HG02852 (cell line): ENCODE measurements around the gene COASY.
A peak's percentile ranks its signal among the peaks of the same experiment; 100 is the strongest.
"Not testable (repeated sequence)": the region's sequence is repeated elsewhere in the genome, so short reads cannot be mapped to it uniquely, and the experiment has no call there.

Experiments
- ATAC-seq: cut with Tn5 transposase; IDR thresholded peaks from one replicate; pipeline ENCODE4 v1.9.1; 2021; ENCODE audit warnings: mild to moderate bottlenecking, moderate library complexity; ENCODE audit not compliant: unreplicated experiment

The COASY gene

DNA sequence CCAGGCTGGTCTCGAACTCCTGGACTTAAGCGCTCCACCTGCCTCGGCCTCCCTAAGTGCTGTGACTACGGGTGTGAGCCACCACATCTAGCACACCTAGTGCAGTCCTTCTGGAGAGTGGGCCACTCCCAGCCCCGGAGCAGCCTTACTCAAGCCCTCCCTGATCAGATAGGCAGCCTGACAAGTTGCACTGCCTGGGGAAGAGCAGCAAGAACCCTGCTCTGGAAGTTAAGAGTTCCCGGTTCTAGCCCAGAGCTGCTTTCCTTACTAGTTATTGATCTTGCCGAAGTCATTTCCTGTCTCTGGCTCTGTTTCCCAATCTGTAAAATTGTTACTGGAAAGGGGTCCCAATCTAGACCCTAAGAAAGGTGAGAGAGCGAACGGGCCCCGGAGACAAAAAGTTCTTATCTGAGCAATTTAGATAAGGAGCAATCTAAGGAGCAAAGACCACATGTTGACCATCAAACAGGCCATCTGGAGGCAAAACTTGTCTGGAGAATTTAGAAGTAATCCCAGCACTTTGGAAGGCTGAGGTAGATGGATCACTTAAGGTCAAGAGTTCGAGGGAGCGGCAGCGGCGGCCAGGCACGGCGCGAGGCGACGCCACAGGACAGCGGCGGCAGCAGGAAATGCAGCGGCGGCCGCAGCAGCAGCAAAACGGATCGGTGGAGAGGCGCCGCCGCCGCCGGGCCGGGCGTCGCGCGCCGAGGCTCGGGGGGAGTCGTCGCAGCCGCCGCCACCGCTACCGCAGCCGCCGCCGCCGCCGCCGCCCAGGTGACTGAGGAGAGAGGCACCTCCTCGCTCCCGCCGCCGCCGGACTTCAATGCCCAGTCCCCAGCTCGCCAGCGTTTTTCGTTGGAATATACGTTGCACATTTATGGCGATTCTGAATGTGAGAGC lies 30.2 kb upstream of the COASY start:
- ATAC-seq: no peak

DNA sequence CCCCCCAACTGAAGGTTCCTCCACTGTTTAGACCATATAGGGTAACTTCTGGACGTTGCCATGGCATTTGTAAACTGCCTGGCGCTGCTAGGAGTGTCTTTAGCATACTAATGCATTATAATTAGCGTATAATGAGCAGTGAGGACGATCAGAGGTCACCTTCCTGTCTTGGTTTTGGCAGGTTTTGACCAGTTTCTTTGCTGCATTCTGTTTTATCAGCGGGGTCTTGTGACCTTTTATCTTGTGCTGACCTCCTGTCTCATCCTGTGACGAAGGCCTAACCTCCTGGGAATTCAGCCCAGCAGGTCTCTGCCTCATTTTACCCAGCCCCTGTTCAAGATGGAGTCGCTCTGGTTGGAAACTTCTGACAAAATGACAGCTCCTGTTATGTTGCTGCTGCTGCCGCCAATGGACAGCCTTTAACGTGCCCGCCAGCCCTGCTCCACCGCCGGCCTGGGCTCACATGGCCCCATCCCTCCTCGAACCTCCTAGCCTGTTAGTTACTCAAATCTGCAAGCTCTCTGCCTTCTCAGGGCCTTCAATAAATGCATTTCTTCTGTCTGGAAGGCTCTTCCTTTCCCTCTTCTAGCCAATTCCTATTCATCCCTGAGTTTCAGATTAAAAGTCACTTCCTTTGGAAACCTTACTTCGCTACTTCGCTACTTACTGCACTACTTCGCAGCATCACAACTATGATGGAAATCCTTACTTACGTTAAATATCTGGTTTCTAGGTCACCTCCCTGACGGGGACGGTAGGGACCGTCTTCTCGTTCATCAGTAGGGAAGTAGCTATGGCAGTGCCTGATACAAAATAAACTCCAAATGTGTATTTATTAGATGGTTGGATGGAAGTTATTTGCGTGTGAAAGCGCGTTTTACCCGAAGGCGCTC lies 26.5 kb upstream of the COASY start:
- ATAC-seq: peak; percentile 1

DNA sequence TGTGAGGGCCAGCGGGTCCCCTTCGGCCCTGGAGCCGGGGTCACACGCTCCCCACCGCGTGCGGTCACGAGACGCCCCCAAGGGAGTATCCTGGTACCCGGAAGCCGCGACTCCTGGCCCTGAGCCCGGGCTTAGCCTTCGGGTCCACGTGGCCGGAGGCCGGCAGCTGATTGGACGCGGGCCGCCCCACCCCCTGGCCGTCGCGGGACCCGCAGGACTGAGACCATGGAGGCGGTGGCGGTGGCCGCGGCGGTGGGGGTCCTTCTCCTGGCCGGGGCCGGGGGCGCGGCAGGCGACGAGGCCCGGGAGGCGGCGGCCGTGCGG lies 25.9 kb upstream of the COASY start, which contains the start of gene NAGLU:
TSS of gene NAGLU (plus strand) at position 194 of the 324 bp plus-strand sequence. CDS start at position 226, 32 bp downstream.
- peak; percentile 85 for ATAC-seq

DNA sequence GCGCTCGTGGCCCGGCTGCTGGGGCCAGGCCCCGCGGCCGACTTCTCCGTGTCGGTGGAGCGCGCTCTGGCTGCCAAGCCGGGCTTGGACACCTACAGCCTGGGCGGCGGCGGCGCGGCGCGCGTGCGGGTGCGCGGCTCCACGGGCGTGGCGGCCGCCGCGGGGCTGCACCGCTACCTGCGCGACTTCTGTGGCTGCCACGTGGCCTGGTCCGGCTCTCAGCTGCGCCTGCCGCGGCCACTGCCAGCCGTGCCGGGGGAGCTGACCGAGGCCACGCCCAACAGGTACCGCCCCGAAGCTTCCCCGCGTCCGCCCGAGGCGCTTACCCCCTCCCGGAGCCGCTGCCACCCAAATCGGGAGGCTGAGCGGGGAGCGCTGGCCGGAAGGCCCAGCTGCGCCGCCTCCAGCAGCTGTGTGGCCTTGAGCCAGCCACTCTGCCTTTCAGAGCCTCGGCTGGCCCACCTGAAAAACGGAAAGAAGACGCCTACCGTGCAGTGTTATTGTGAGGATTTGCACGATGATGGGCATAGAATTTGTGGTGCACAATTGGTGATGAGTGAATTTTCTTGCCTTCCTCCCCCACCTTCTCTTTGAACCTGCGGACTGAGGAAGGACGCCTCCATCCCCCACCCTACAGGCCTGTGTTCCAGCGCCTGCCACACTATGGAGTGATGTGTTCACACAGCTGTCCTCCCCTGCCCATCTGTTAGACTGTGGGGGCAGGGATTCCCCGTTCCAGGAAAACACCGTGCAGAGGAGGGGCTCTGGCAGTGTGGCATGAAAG lies 25.4 kb upstream of the COASY start:
- ATAC-seq: peak; percentile 68

DNA sequence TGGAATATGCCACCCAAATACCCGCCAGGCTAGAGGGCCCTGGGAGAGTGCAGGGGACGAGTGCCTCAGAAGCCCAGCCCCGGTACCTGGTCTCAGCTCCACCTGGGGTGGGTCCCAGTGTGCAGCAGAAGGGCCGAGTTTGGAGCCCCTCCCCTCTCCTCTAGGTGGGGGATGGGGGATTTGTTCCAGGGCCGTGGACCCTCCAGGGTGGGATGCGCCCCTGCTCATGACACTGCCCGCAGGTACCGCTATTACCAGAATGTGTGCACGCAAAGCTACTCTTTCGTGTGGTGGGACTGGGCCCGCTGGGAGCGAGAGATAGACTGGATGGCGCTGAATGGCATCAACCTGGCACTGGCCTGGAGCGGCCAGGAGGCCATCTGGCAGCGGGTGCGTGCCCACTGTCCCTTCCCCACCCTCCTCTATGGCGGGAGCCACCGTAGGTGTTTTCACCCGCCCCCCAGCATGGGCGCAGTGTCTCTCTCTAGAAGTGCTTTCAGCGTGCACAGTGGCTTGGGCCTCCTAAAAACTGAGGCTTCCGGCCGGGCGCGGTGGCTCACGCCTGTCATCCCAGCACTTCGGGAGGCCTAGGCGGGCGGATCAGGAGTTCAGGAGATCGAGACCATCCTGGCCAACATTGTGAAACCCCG lies 24.7 kb upstream of the COASY start:
- no peak for ATAC-seq

DNA sequence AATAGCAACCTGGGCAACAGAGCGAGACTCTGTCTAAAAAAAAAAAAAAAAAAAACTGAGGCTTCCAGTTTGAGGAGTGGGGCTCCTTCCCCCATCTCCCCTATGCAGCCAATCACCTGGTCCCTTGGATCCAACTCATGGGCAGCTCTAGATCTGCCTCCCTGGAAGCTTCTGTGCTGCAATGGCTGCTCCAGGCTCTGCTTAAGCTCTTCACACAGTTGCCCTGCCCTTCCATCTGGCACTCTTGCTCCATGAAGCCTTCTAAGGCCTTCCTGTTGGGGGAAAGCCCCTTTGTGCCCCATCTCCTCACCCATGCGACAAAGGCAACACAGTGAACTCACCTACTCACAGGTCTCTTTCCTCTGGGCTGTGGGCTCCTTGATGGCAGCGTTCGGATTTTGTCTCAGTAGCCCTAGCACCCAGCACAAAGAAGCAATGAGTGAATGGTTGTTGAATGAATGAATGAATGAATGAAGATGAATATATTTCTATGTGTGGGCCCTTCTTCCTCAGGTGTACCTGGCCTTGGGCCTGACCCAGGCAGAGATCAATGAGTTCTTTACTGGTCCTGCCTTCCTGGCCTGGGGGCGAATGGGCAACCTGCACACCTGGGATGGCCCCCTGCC lies 24.0 kb upstream of the COASY start:
- no peak for ATAC-seq

DNA sequence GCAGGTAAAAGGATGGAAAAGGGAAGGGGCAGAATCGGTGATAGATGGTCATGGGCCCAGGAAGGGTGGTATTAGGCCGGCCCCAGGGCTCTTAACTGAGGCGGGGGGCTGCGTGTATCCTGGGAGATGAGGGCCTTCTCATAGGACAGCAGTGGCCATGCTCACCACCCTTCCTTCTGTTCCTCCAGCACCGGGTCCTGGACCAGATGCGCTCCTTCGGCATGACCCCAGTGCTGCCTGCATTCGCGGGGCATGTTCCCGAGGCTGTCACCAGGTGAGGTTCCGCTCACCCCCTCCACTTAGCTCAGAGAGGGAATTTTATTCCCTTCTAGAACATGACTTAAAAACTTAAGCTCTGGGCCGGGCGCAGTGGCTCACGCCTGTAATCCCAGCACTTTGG lies 23.5 kb upstream of the COASY start:
- no peak for ATAC-seq

DNA sequence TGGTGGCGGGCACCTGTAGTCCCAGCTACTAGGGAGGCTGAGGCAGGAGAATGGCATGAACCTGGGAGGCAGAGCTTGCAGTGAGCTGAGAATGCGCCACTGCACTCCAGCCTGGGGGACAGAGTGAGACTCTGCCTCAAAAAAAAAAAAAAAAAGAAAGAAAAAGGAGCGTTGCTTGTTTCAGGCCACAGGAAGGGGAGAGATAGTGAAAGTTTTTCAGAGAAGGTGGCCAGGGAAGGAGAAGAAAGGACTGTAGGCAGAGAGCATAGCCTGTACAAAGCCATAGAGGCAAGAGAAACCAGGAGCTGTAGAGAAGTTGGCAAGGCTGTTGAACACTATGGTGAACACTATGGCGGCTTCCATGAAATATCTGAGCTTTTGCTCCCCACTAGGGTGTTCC lies 21.4 kb upstream of the COASY start:
- ATAC-seq: not testable (repeated sequence)

DNA sequence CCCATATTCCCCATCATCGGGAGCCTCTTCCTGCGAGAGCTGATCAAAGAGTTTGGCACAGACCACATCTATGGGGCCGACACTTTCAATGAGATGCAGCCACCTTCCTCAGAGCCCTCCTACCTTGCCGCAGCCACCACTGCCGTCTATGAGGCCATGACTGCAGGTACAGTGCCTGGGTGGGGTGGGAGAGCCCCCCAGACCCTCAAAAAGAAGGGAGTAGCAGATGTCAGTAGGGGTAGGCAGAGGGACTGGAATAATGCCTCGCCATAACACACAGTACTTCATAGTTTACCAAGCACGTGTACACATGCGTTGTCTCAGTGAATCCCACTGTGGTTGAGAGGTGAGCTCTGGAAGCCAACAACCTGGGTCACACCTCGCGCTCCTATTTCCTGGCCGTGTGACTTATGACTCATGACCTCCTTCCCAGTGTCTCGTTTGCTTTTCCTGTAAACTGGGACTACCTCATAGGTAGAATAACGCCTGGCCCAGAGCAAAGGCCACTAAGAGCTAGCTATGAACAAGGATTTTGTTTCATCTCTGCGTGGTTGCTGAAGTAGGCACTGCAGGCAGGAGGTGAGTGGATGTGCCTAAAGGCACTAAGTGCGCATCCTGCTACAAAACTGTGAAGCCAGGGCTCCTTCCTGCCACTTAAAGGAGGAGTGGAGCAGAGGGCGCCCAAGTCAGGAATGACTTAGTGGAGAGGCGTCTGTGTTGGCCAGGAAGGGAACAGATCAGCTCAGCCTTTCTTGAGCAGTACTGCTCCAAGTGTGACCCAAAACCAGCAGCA lies 20.7 kb upstream of the COASY start:
- ATAC-seq: no peak

DNA sequence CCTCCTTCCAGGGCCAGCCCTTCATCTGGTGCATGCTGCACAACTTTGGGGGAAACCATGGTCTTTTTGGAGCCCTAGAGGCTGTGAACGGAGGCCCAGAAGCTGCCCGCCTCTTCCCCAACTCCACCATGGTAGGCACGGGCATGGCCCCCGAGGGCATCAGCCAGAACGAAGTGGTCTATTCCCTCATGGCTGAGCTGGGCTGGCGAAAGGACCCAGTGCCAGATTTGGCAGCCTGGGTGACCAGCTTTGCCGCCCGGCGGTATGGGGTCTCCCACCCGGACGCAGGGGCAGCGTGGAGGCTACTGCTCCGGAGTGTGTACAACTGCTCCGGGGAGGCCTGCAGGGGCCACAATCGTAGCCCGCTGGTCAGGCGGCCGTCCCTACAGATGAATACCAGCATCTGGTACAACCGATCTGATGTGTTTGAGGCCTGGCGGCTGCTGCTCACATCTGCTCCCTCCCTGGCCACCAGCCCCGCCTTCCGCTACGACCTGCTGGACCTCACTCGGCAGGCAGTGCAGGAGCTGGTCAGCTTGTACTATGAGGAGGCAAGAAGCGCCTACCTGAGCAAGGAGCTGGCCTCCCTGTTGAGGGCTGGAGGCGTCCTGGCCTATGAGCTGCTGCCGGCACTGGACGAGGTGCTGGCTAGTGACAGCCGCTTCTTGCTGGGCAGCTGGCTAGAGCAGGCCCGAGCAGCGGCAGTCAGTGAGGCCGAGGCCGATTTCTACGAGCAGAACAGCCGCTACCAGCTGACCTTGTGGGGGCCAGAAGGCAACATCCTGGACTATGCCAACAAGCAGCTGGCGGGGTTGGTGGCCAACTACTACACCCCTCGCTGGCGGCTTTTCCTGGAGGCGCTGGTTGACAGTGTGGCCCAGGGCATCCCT lies 18.5 kb upstream of the COASY start:
- no peak for ATAC-seq

DNA sequence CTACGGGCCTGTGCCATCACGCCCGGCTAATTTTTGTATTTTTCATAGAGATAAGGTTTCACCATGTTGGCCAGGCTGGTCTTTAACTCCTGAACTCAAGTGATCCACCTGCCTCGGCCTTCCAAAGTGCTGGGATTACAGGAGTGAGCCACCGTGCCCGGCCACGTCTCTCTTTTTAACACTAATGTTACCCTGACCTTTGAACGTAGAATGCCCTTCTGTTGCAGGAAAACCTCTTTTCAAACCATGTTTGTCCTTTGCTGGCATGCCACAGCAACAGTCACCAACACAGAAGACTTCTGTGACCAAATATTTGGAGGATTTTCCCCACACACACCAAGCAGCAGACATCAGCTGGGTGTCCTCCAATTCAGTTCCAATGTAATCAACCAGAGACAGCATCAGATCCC lies 17.1 kb upstream of the COASY start:
- no peak for ATAC-seq

DNA sequence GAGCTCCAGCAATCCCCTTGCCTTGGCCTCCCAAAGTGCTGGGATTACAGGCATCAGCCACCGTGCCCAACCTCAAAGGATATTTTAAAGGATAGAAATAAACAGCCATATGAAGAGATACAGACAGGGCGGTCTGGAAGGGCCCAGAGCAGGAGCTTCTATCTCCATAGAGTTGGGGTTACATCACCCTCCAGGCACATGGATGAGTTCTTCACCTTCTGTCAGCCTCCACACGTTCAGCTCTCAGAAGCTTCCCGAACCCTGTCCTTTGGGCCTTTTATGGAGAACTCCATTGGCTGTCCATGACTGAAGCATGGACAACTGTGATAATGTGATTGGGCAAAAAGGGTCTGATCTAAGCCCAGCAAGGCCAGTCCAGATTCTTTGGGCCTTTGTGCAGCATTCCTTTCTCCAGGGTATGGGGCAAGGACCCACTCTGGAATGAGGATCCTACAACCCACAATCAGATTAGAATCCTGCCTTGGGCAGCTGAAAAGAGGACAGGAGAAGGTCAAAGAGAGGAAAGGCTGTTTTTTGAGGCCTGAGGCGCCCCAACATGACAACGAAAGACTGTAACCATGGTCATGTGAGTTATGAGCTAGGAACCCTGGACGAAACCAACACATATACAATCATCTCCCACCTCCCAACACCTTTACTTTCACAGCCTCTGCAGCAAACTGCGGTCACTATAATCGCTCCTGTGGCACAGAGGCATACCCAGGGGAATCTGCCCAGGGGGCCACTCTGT lies 16.0 kb upstream of the COASY start:
- not testable (repeated sequence) for ATAC-seq

DNA sequence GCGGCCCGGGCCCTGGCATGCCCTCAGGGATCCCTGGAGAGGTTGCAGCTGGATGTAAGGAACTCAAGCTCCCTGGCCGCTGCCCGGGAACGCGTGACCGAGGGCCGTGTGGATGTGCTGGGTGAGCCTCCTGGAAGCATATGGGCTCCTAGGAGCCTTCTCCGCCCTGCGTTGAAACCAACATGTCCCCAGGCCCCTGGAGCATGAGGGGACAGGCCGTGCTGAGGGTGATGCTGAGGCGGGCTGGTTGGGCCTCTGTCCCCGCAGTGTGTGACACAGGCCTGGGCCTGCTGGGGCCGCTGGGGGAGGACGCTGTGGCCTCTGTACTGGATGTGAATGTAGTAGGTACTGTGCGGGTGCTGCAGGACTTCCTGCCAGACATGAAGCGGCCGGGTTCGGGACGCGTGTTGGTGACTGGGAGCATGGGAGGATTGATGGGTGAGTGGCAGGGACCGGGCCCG lies 14.9 kb upstream of the COASY start:
- ATAC-seq: no peak

DNA sequence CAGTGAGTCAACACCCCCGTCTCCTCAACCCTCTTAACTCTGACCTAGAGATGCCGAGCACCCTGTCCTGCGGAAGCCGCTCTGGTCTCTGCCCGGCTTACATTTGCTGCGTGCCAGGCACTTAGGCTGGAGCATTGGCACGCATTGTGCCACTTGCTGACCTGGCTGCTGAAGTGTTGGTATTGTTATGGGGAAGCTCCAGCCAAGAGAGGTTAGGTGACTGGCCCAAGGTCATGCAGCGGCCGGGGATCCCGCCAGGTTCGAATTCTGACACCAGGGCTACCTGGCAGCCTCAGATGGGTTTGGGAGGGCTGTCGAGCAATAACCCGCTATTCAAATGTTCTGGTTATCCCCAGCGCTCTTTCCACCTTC lies 14.3 kb upstream of the COASY start:
- no peak for ATAC-seq

DNA sequence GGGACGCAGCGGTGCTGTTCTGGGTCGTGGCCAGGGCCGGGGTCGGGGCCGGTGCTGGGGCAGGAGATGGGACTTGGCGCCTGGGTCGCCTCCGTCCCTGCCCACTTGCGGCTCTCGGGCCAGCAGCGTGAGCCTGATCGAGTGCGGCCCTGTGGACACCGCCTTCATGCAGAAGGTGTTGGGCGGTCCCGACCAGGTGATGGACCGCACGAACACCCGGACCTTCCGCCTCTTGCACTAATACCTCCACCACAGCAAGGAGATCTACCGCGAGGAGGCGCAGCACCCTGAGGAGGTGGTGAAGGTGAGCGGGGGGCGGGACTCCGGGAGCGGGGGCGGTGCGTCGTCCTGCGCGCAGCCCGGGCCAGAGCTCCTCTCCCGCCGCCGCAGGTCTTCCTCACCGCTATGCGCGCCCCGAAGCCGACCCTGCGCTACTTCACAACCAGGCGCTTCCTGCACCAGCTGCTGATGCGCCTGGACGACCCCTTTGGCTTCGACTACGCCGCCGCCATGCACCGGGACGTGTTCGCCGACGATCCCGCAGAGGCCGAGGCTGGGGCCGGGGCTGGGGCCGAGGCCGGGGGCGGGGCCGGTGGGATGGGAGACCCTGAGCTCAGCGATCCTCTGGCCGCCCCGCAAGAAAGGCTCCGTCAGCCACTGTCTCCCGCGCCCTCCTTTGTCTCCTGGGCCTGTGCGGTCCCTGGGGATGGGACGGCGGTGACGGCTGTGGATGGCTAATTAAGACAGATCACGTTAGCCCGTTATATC lies 13.7 kb upstream of the COASY start:
- ATAC-seq: no peak

DNA sequence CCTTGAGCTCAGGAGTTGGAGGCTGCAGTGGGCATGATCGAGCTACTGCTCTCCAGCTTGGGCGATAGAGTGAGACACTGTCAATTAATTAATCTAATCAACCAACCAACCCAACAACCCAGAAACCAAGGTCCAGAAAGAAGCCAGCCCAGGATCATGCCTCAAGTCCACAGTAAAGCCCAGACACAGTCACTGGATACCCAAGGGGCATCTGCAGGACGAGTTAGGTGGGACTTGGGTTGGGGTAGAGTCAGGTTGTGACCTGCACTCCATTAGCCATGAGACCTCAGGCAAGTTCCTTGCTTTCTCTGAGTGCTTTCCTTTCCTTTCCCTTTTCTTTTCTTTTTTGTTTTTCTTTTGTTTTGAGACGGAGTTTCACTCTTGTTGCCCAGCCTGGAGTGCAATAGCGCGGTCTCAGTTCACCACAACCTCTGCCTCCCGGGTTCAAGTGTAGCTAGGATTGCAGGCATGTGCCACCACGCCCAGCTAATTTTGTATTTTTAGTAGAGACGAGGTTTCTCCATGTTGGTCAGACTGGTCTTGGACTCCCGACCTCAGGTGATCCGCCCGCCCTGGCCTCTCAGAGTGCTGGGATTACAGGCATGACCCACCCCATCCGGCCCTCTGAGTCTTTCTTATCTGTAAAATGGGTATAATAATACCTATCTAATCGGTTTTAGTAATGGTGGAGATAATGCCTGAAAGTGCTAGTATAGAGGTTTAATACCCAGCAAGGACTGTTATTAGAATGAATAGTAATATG lies 12.8 kb upstream of the COASY start:
- no peak for ATAC-seq
